H54 (cell line): Measurements from ENCODE around the gene ZNF808.
"Not testable (repeated sequence)": the region's sequence is repeated elsewhere in the genome, so short reads cannot be mapped to it uniquely, and the experiment has no call there.

Experiments
- DNase-seq: peaks from one replicate; pipeline ENCODE4 v3.0.0; 2011; ENCODE audit warnings: low spot score, mixed read lengths; ENCODE audit not compliant: insufficient read length
- FAIRE-seq: peaks from 3 replicates; lab custom pipeline; 2011; peaks lifted over from hg19 to GRCh38; lab: Jason Lieb, UNC
- POLR2A ChIP-seq: IDR thresholded peaks from 2 replicates; pipeline ENCODE4 v1.6.1; 2011; ENCODE audit warnings: low read depth, mild to moderate bottlenecking, low read length

The ZNF808 gene

DNA sequence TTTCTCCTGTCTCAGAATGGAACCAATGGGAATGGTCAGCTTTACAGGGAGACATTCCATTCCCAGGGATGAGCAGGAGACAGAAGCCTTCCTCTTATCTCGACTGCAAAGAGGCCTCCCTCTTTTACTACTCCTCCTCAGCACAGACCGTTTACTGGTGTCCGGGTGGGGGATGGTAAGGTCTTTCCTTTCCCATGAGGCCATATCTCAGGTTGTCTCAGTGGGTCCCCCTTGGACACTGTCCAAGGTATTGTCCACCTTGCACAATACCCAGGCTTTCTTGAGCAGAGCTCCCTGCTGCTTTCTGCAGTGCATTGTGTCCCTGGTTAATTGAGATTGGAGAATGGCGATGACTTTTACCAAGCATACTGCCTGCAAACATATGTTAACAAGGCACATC, 7.5 kb upstream of the ZNF808 start:
- FAIRE-seq (no peak), DNase-seq (no peak)
- TF ChIP-seq POLR2A = no peak

- no peak for TF ChIP-seq POLR2A
- DNase-seq = no peak
- no peak for FAIRE-seq
These were observed 4.9 kb upstream of the ZNF808 start for GRCh38 chr19:52522551-52522950.

DNA sequence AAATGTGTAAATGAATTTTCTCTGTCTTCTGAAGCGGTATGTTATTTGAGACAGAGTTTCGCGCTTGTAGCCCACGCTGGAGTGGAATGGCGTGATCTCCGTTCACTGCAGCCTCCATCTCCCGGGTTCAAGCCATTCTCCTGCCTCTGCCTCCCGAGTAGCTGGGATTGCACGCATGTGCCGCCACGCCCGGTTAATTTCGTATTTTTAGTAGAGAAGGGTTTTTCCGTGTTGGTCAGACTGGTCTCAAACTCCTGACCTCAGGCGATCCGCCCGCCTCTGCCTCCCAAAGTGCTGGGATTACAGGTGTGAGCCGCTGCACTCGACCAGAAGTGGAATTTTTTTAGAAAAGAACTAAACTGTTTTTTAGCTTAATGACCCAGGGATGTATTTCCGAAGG, 3.4 kb upstream of the ZNF808 start:
- no peak for DNase-seq
- no peak for TF ChIP-seq POLR2A
- FAIRE-seq = no peak

- no peak for FAIRE-seq
- TF ChIP-seq POLR2A = no peak
- DNase-seq = no peak
These were observed 486 bp downstream of the ZNF808 start for GRCh38 chr19:52527956-52528351.

- FAIRE-seq = no peak
- no peak for TF ChIP-seq POLR2A
- DNase-seq = no peak
These were observed 5.0 kb downstream of the ZNF808 start for GRCh38 chr19:52532480-52532879.

DNA sequence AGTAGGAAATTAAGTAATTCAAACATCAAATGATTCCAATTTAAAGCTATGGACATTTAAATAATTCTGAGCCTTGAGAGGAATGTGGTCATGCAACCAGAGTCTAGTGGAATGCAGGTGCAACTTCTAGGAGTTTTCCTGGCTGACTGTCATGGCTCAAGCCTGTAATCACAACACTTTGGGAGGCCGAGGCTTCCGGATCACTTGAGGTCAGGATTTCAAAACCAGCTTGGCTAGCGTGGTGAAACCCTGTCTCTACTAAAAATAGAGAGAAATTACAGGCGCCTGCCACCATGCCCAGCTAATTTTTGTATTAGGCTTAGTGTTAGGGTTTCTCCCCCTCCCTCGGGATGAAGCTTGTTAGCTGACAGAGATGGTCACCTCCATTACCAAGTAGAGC, 6.4 kb downstream of the ZNF808 start:
- no peak for DNase-seq
- FAIRE-seq = peak; percentile 11
- TF ChIP-seq POLR2A = no peak

DNA sequence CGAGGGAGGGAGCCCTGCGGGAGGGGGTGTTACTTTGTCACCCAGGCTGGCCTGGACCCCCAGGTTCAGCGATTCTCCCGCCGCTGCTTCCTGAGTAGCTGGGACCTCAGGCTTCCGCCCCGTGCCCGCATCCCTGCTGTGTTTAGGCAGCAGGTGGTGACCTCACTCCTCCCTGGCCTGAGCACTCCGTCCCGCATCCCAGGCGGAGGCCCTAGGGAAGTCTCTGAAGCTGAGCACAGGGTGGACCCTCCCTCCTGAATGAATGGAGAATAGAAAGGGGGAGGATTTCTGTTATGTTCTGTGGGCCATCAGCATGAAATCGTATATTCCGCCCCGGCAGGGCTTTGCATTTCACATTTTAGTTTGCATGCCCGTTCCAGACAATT, 7.9 kb downstream of the ZNF808 start:
- DNase-seq, FAIRE-seq: not testable (repeated sequence)

DNA sequence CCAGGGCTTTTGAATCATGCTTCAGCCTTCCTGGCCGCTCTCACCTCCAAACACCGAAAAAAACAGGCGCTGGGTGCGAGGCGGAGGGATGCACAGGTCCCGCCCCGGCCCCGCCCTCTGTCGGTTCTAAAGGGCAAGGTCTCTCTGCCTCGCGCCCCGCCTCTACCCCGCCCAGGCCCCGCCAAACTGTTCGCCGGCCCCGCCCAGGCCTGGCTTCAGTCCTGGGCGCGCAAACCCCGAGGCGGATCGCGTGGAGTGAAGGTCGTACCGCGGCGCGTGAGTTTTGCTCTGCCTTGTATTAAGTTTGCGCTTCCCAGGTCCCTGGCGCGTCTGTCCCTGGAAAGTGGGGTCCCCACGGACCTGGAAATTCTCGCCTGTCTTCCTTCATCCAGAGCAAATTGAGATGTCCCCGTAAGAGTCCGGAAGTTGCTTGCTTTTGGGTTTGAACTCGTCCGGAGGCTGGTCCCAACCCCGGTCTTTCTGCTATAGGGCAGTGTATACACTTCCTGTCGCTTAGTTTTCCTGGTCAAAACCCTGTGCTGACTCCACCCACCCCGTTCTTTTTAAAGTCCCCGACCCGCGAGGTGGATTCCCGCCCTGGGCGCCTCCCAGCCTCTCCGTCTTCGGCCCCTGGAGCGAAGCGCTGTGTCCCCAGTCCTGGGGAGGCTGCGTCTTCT, 8.4 kb downstream of the ZNF808 start:
- FAIRE-seq = no peak

DNA sequence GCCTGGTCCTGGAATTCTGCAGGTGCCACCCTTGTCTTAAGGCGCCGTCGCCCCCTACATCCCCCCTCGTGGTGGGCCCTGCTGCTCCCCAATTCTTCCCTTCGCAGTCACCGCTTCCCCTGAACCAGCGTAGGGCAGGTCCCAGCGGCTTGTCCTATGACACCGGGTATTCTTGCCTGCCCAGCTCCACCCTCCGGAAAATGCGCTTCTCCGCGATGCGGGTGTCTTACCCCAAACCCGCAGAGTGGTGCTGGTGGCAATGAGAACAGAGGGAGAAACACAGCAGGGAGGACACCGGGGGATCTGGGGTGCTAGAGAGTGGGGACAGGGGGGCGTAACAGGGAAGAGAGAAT, 9.0 kb downstream of the ZNF808 start:
- no peak for DNase-seq
- FAIRE-seq = no peak

More for the DNA sequence above, 8.4 kb downstream of the ZNF808 start:
- TF ChIP-seq POLR2A = peak; percentile 71; the same call in 1 of the 2 replicates
- DNase-seq = peak; percentile 54

DNA sequence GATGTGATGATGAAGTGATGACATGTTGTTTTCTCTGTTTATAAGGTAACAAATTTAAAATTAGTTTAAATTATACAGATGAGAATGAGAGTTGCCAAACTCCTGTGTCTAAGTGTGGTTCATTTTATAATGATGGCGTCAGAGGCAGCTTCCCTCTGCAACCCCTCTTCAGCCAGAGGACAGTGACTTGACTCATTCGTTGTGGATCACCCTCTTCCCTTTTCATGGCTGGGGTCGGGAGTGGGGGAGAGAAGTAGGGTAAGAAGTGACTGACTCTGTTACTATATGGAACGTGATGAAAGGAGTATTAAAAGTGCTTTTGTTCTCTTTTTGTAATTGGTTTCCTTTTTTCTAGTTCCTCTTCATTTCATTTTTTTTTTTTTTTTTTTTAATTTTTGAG, 11.3 kb downstream of the ZNF808 start:
- DNase-seq, FAIRE-seq: not testable (repeated sequence)

More for the DNA sequence above, 9.0 kb downstream of the ZNF808 start:
- TF ChIP-seq POLR2A = no peak

- FAIRE-seq, DNase-seq: not testable (repeated sequence)
These were observed 13.7 kb downstream of the ZNF808 start for GRCh38 chr19:52541176-52541575.

DNA sequence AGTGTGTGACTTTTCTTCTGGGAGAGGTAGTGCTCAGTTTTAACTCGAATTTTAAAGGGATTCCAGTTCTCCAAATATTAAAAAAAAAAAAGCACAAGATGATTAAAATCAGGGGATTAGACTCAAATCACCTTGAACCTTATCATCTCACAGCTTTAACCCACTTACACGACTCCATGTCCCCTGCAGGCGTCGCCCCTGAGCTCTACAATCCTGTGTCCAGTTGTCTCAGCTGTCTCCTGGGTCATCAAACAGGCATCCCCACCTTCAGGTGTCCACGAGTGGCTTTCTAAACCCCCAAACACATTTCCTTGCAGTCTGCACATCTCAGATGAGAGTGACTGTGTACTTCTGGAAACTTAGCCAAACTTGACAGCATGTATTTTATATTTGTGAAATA, 14.1 kb downstream of the ZNF808 start:
- TF ChIP-seq POLR2A = no peak
- FAIRE-seq (no peak), DNase-seq (no peak)

DNA sequence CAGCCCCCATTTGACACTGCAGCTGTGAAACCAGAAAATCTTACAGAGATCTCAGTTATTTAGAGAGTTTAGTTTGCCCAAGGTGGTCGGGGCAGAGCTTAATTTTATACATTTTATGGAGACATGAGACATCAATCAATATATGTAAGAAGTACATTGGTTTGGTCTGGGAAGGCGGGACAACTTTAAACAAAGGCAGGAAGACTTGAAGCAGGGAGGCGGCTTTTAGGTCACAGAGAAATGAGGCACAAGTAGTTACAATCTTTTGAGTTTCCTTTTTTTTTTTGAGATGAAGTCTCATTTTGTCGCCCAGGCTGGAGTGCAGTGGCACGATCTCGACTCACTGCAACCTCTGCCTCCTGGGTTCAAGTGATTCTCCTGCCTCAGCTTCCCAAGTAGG, 15.1 kb downstream of the ZNF808 start:
- DNase-seq, FAIRE-seq: not testable (repeated sequence)

GRCh38 chr19:52542984-52543664, 15.7 kb downstream of the ZNF808 start:
- FAIRE-seq = no peak
- TF ChIP-seq POLR2A = no peak
- DNase-seq = no peak
